Common myeloid progenitor, CD34-positive (primary cell): ENCODE measurements around the gene RAG1.

Experiments used
- CTCF ChIA-PET: fragments of 350-600 bp; sonication (Branson Sonifier 250); formaldehyde crosslinking; loops from one replicate; lab custom pipeline; 2021; ENCODE audit warnings: antibody characterized with exemption; lab: Charles Lee
- POLR2A ChIA-PET: fragments of 350-600 bp; sonication (Branson Sonifier 250); formaldehyde crosslinking; loops from one replicate; lab custom pipeline; 2021; ENCODE audit warnings: antibody characterized with exemption; lab: Charles Lee
- DNase-seq, 3 donors: peaks; one replicate each; pipeline versions ENCODE4 v3.0.0 to v3.0.0-alpha.2; 2013
- H3K27ac ChIP-seq, 2 experiments: 1 replicate in 1 of 2; 2 replicates in 1 of 2; pipeline ENCODE4 v1.7.0; 2013; ENCODE audit warnings: inconsistent platforms in 2 of 2, low read length in 2 of 2, mild to moderate bottlenecking in 2 of 2, low read depth in 1 of 2, moderate library complexity in 1 of 2; ENCODE audit not compliant: severe bottlenecking in 2 of 2, insufficient read depth in 1 of 2, poor library complexity in 1 of 2
- H3K27me3 ChIP-seq, 5 experiments: replicated peaks in 2 of 5; 1 replicate in 3 of 5; 2 replicates in 2 of 5; pipeline versions ENCODE4 v1.6.1 to v1.7.0; 2013; ENCODE audit warnings: low read length in 4 of 5, mild to moderate bottlenecking in 2 of 5, moderate library complexity in 2 of 5, inconsistent platforms in 1 of 5; ENCODE audit not compliant: insufficient read depth in 5 of 5, control insufficient read depth in 4 of 5
- H3K36me3 ChIP-seq, 4 experiments: 1 replicate in 2 of 4; 2 replicates in 2 of 4; pipeline versions ENCODE4 v1.6.1 to v1.7.0; 2013; ENCODE audit warnings: low read length in 3 of 4, control low read depth in 1 of 4, mild to moderate bottlenecking in 1 of 4; ENCODE audit not compliant: control insufficient read depth in 4 of 4, insufficient read depth in 4 of 4
- H3K4me1 ChIP-seq, 4 experiments: 1 replicate in 3 of 4; 2 replicates in 1 of 4; pipeline versions ENCODE4 v1.6.1 to v1.7.1; 2013; ENCODE audit warnings: low read length in 3 of 4, mild to moderate bottlenecking in 3 of 4, control low read depth in 1 of 4, inconsistent platforms in 1 of 4, moderate library complexity in 1 of 4; ENCODE audit not compliant: control insufficient read depth in 4 of 4, insufficient read depth in 4 of 4; ENCODE audit errors: control extremely low read depth in 1 of 4
- H3K4me3 ChIP-seq, 7 experiments: 1 replicate in 4 of 7; 2 replicates in 3 of 7; pipeline versions ENCODE4 v1.5.1 to v1.7.0; 2013; ENCODE audit warnings: mild to moderate bottlenecking in 7 of 7, low read length in 6 of 7, moderate library complexity in 6 of 7, inconsistent platforms in 2 of 7, low read depth in 2 of 7, control low read depth in 1 of 7; ENCODE audit not compliant: insufficient read depth in 4 of 7, control insufficient read depth in 1 of 7; ENCODE audit errors: extremely low read depth in 1 of 7
- H3K9me3 ChIP-seq, 5 experiments: 1 replicate in 4 of 5; 2 replicates in 1 of 5; pipeline versions ENCODE4 v1.6.1 to v1.7.1; 2013; ENCODE audit warnings: low read length in 4 of 5, mild to moderate bottlenecking in 2 of 5, inconsistent platforms in 1 of 5, low read depth in 1 of 5, moderate library complexity in 1 of 5; ENCODE audit not compliant: control insufficient read depth in 4 of 5, insufficient read depth in 2 of 5; ENCODE audit errors: control extremely low read depth in 1 of 5
- WGBS: methylation state at CpG from one replicate; pipeline ENCODE4 v1.1.5; 2013; ENCODE audit not compliant: insufficient coverage; 5-methylcytosine and 5-hydroxymethylcytosine counted together

RAG1 gene

GRCh38 chr11:36623494-36623893 lies 55.7 kb downstream of the RAG1 start:
- WGBS: 100% methylated on average over 1 of the region's 5 CpGs
- Histone ChIP-seq H3K27ac (no peak overlapping the region), H3K4me1 (peaks cover 8 to 26% (median 14%) of the 10 kb centered on the region in 4 experiments), H3K9me3 (no peaks in the 10 kb centered on the region), H3K4me3 (no peak overlapping the region), H3K36me3 (peaks cover 0 to 2% (median 0%) of the 10 kb centered on the region in 4 experiments), H3K27me3 (no peaks in the 10 kb centered on the region)
- DNase-seq: no peak
- POLR2A ChIA-PET: interaction anchor here (0.9 kb wide), 1 partner anchor 59 kb away, joined by 3 read pairs; no protein-coding TSS in a partner anchor
- CTCF ChIA-PET: interaction anchor here (0.7 to 4.1 kb wide), 8 partner anchors 15 to 145 kb away, joined by 3 to 89 read pairs (median 3); partner anchors contain the start of gene RAG1

- peaks cover 0 to 2% (median 0%) of the 10 kb centered on the region in 4 experiments for H3K36me3 ChIP-seq
- no peak overlapping the region for H3K4me3 ChIP-seq
- no peaks in the 10 kb centered on the region for H3K9me3 ChIP-seq
- peaks cover 0 to 10% (median 0%) of the 10 kb centered on the region in 4 experiments for H3K4me1 ChIP-seq
- CTCF ChIA-PET: interaction anchor here (3.5 kb wide), 1 partner anchor 64 kb away, joined by 22 read pairs; no protein-coding TSS in a partner anchor
- POLR2A ChIA-PET: no interaction called here
- no peak overlapping the region for H3K27ac ChIP-seq
- WGBS: no CpG with 5 or more reads among the region's 1 CpG
- DNase-seq: no peak
- no peaks in the 10 kb centered on the region for H3K27me3 ChIP-seq
Measured at GRCh38 chr11:36627006-36627405, 59.2 kb downstream of the RAG1 start.

GRCh38 chr11:36627471-36627870 lies 59.7 kb downstream of the RAG1 start:
- ChIA-PET POLR2A (no interaction called here), CTCF (interaction anchor here (0.9 to 3.5 kb wide), 2 partner anchors 64 to 120 kb away, joined by 3 to 22 read pairs; no protein-coding TSS in a partner anchor)
- WGBS: 100% methylated on average over 1 of the region's 2 CpGs
- no peaks in the 10 kb centered on the region for H3K27me3 ChIP-seq
- H3K36me3 ChIP-seq: peaks cover 0 to 2% (median 0%) of the 10 kb centered on the region in 4 experiments
- H3K4me3 ChIP-seq: no peak overlapping the region
- peaks cover 0 to 8% (median 0%) of the 10 kb centered on the region in 4 experiments for H3K4me1 ChIP-seq
- no peak overlapping the region for H3K27ac ChIP-seq
- DNase-seq: no peak
- H3K9me3 ChIP-seq: no peaks in the 10 kb centered on the region

GRCh38 chr11:36628141-36628540 lies 60.3 kb downstream of the RAG1 start:
- Histone ChIP-seq H3K9me3 (no peaks in the 10 kb centered on the region), H3K36me3 (peaks cover 0 to 2% (median 0%) of the 10 kb centered on the region in 4 experiments), H3K27me3 (no peaks in the 10 kb centered on the region), H3K4me1 (peaks cover 0 to 7% (median 0%) of the 10 kb centered on the region in 4 experiments), H3K4me3 (no peak overlapping the region), H3K27ac (no peak overlapping the region)
- DNase-seq: no peak
- ChIA-PET POLR2A (no interaction called here), CTCF (interaction anchor here (0.7 to 3.5 kb wide), 4 partner anchors 43 to 119 kb away, joined by 3 to 22 read pairs (median 4); no protein-coding TSS in a partner anchor)
- WGBS: 98% methylated on average over 4 of the region's 5 CpGs

GRCh38 chr11:36628765-36629244 lies 61.0 kb downstream of the RAG1 start:
- ChIA-PET CTCF (interaction anchor here (0.7 to 3.5 kb wide), 3 partner anchors 42 to 88 kb away, joined by 3 to 22 read pairs (median 4); no protein-coding TSS in a partner anchor), POLR2A (no interaction called here)
- H3K9me3 ChIP-seq: no peaks in the 10 kb centered on the region
- peaks cover 0 to 7% (median 0%) of the 10 kb centered on the region in 4 experiments for H3K4me1 ChIP-seq
- peaks cover 0 to 2% (median 1%) of the 10 kb centered on the region in 4 experiments for H3K36me3 ChIP-seq
- no peak overlapping the region for H3K4me3 ChIP-seq
- WGBS: 94% methylated on average over 3 of the region's 4 CpGs
- H3K27ac ChIP-seq: no peak overlapping the region
- H3K27me3 ChIP-seq: no peaks in the 10 kb centered on the region
- DNase-seq: no peak
